ENCODE results near the gene C1orf174. TPM values are rescaled to one million over a fixed set of nuclear protein-coding genes. Genes with fewer than 3 reads are reported as not detected.
A peak's percentile ranks its signal among the peaks of the same experiment; 100 is the strongest.

C1orf174 gene
- total and polyA plus RNA-seq, 2 of the 4 experiments (the other 2 are of a cell fraction): 26.7 to 45.7 TPM

- ATAC-seq (ENCODE audit: low read depth): no peak
- Histone ChIP-seq H2BK120ac (ENCODE audit: low read depth, low read length) (no peak overlapping the region), H3K9me1 (ENCODE audit: insufficient read depth, low read length) (no peaks in the 10 kb centered on the region), H3K4me3 (ENCODE audit: insufficient read depth, low read depth, low read length) (peak overlapping the region; percentile 11; the same call in 1 of the 2 replicates), H3K18ac (ENCODE audit: low read depth, low read length) (no peak overlapping the region), H3K27ac (ENCODE audit: insufficient read depth, low read length) (no peak overlapping the region), H3K4me2 (ENCODE audit: low read depth, low read length) (no peak overlapping the region), H2AFZ (replicated peaks; ENCODE audit: low read length, poor library complexity) (no peak overlapping the region), H3K27me3 (ENCODE audit: control insufficient read depth, insufficient read depth, low read length) (no peaks in the 10 kb centered on the region; the same call in 1 of the 2 replicates), H4K5ac (ENCODE audit: low read depth, low read length) (no peak overlapping the region), H3K4me1 (ENCODE audit: control insufficient read depth, insufficient read depth, low read length) (no peaks in the 10 kb centered on the region), H3K36me3 (ENCODE audit: control insufficient read depth, insufficient read depth, low read length) (no peaks in the 10 kb centered on the region), H3K9ac (ENCODE audit: low read depth, low read length) (no peak overlapping the region), H3K14ac (replicated peaks; ENCODE audit: low read depth, low read length) (no peak overlapping the region), H2BK5ac (ENCODE audit: low read depth, low read length, poor library complexity, severe bottlenecking) (no peak overlapping the region), H3K4ac (ENCODE audit: low read depth, low read length) (no peak overlapping the region), H3K23ac (ENCODE audit: low read depth, low read length) (no peak overlapping the region), H4K20me1 (ENCODE audit: insufficient read depth, low read length) (no peaks in the 10 kb centered on the region), H4K8ac (ENCODE audit: low read depth in 2 of 2, low read length in 2 of 2) (no peak overlapping the region), H3K9me3 (ENCODE audit: control insufficient read depth, insufficient read depth, low read length) (no peaks in the 10 kb centered on the region), H4K91ac (ENCODE audit: insufficient read depth, low read depth, low read length) (no peak overlapping the region), H3K56ac (ENCODE audit: extremely low read depth, insufficient read depth, low read length) (no peak overlapping the region), H2BK15ac (ENCODE audit: low read depth, low read length) (no peak overlapping the region), H3K79me1 (ENCODE audit: low read depth in 1 of 2, low read length in 2 of 2) (no peaks in the 10 kb centered on the region), H2BK20ac (ENCODE audit: low read depth, low read length) (no peak overlapping the region), H2AK5ac (ENCODE audit: low read depth, low read length) (no peak overlapping the region), H2AK9ac (replicated peaks; ENCODE audit: low read depth, low read length, poor library complexity) (no peak overlapping the region)
- CTCF ChIA-PET: no interaction called here
- dilution Hi-C loops (cut with HindIII; ENCODE audit: low sequenced_read_pairs, unreplicated experiment) (no loop called here), in situ Hi-C loops (cut with MboI; ENCODE audit: low sequenced_read_pairs) (loop anchor here (25.0 kb wide), 1 partner anchor 1990 kb away; no protein-coding TSS in a partner anchor), intact Hi-C loops (cut with micrococcal nuclease) (no loop called here)
- DNase-seq: no peak
- TF ChIP-seq NFE2L2 (IDR thresholded peaks at IDR 0.05; ENCODE audit: low read depth, low read length): no peak
- no peak for TF ChIP-seq RFX5 (IDR thresholded peaks at IDR 0.05; ENCODE audit: low read depth, low read length)
- TF ChIP-seq SMC3 (IDR thresholded peaks at IDR 0.05; ENCODE audit: low read depth, low read length): no peak
- no peak for TF ChIP-seq MAFK (IDR thresholded peaks at IDR 0.05; ENCODE audit: low read depth, low read length)
- TF ChIP-seq FOS (IDR thresholded peaks at IDR 0.05; ENCODE audit: low read depth, low read length): no peak
- no peak for TF ChIP-seq RCOR1 (IDR thresholded peaks at IDR 0.05; ENCODE audit: insufficient replicate concordance, low read length)
- no peak for TF ChIP-seq USF2 (IDR thresholded peaks at IDR 0.05; ENCODE audit: low read depth, low read length)
- no peak for TF ChIP-seq ELK1 (IDR thresholded peaks at IDR 0.05; ENCODE audit: borderline replicate concordance, low read depth, low read length)
- no peak for TF ChIP-seq CTCF (conservative IDR thresholded peaks at IDR 0.05; ENCODE audit: low read depth, low read length)
- no peak for TF ChIP-seq BHLHE40 (IDR thresholded peaks at IDR 0.05; ENCODE audit: low read depth, low read length)
- TF ChIP-seq CEBPB (IDR thresholded peaks at IDR 0.05; ENCODE audit: low read depth, low read length): no peak
- TF ChIP-seq POLR2A (IDR thresholded peaks at IDR 0.05; ENCODE audit: low read depth, low read length): no peak
- TF ChIP-seq MXI1 (IDR thresholded peaks at IDR 0.05; ENCODE audit: borderline replicate concordance, low read depth, low read length): no peak
- TF ChIP-seq MAZ (IDR thresholded peaks at IDR 0.05; ENCODE audit: borderline replicate concordance, low read depth, low read length): no peak
- TF ChIP-seq RAD21 (IDR thresholded peaks at IDR 0.05; ENCODE audit: low read length): no peak
- no peak for TF ChIP-seq CHD1 (IDR thresholded peaks at IDR 0.05; ENCODE audit: low read depth, low read length)
- no CpG with 5 or more reads among the region's 6 CpGs for WGBS, 2 experiments (ENCODE audit: extremely low coverage in 2 of 2, insufficient read length in 1 of 2)
- BruUV-seq (replicated peaks): no TSS peak
- POLR2A ChIA-PET (ENCODE audit: unreplicated experiment): no interaction called here
These were observed 22.2 kb upstream of the C1orf174 start for GRCh38 chr1:3922201-3922725.

Measured in IMR-90 (cell line).